C4-2B (cell line): ENCODE results near the gene LDLRAD3.

ENCODE experiments used
- CTCF ChIP-seq: fragments of 450-650 bp; conservative IDR thresholded peaks from 2 replicates; pipeline ENCODE4 v1.5.1; 2017; ENCODE audit warnings: mild to moderate bottlenecking
- ZFX ChIP-seq: fragments of 450-650 bp; IDR thresholded peaks from 2 replicates; pipeline ENCODE4 v1.6.1; 2017

- TF ChIP-seq CTCF (no peak), ZFX (no peak)
Measured at GRCh38 chr11:36019722-36020121, 75.9 kb downstream of the LDLRAD3 start.
